ENCODE results near the gene COLGALT1. TPM values are rescaled to one million over a fixed set of nuclear protein-coding genes. Genes with fewer than 3 reads are reported as not detected.

The COLGALT1 gene
- total and polyA plus RNA-seq, 2 experiments from 2014 or later, result 18.2 to 63.4 TPM

DNA sequence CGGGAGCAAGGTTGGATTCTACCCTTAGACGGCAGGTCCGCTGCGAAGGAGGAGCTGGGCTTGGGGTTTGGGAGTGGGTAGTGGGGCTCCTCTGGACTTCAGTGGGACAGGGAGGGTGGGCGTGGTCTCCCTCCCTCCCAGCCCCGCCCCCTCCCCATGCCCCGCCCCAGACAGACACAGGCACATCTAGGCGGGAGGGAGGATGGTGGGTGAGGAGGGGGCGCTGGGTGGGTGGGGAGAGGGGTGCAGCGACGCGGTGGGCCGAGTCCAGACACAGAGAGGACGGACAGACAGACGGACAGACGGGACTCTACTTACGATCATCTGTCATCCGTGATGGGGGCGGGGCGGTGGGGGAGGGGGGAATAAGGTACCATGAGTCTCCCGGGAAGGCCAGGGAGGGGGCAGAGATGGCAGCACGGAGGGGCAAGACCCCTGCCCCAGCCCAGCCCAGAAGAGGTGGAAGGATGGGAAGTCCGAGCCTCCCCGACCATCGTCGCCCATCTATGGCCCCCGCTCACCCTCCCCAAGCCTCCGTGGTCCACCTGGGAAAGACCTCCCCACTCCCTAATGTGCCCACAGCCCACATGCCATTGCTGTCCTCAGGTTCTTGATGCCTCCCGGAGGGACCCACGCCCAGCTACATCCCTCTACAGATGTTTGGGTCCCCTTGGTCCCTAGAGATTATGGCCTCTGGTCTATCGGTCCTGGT is 67.9 kb downstream of the COLGALT1 start:
- H3K4me1 ChIP-seq (ENCODE audit: insufficient read depth), result no peaks in the 10 kb centered on the region
- H3K4me3 Mint-ChIP-seq, result no peak overlapping the region
- H3K4me1 Mint-ChIP-seq, result no peaks in the 10 kb centered on the region
- H3K36me3 Mint-ChIP-seq (ENCODE audit: low read depth), result peaks cover 72% of the 10 kb centered on the region
- no peaks in the 10 kb centered on the region; the same call in 1 of the 2 replicates for H4K20me1 ChIP-seq (replicated peaks; ENCODE audit: insufficient read depth)
- H3K4me2 ChIP-seq, result no peak overlapping the region
- H3K9me2 ChIP-seq (ENCODE audit: insufficient read depth), result no peaks in the 10 kb centered on the region
- no peaks in the 10 kb centered on the region for H3K79me2 ChIP-seq (replicated peaks; ENCODE audit: insufficient read depth)
- H3K27me3 Mint-ChIP-seq (ENCODE audit: insufficient read depth, low read depth, poor library complexity), result peaks cover 12% of the 10 kb centered on the region
- no peak overlapping the region for H2AFZ ChIP-seq
- no peak overlapping the region for H3K4me3 ChIP-seq
- 0 out of 2 replicates have a peak, but pooled peaks cover 6% of the 10 kb centered on the region for H3F3A ChIP-seq (replicated peaks; ENCODE audit: low read depth)
- ATAC-seq, result peak; percentile 50
- no peak overlapping the region for H3K27ac Mint-ChIP-seq
- no peaks in the 10 kb centered on the region; the same call in 2 of the 3 replicates for H3K9me3 Mint-ChIP-seq
- DNase-seq (ENCODE audit: low spot score), result no peak
- no peak overlapping the region for H3K27ac ChIP-seq (ENCODE audit: low read depth)
- H3K36me3 ChIP-seq (ENCODE audit: insufficient read depth), result 0 out of 2 replicates have a peak, but pooled peaks cover 4% of the 10 kb centered on the region
- no peaks in the 10 kb centered on the region for H3K27me3 ChIP-seq (ENCODE audit: insufficient read depth)
- TF ChIP-seq, protein P1, sequence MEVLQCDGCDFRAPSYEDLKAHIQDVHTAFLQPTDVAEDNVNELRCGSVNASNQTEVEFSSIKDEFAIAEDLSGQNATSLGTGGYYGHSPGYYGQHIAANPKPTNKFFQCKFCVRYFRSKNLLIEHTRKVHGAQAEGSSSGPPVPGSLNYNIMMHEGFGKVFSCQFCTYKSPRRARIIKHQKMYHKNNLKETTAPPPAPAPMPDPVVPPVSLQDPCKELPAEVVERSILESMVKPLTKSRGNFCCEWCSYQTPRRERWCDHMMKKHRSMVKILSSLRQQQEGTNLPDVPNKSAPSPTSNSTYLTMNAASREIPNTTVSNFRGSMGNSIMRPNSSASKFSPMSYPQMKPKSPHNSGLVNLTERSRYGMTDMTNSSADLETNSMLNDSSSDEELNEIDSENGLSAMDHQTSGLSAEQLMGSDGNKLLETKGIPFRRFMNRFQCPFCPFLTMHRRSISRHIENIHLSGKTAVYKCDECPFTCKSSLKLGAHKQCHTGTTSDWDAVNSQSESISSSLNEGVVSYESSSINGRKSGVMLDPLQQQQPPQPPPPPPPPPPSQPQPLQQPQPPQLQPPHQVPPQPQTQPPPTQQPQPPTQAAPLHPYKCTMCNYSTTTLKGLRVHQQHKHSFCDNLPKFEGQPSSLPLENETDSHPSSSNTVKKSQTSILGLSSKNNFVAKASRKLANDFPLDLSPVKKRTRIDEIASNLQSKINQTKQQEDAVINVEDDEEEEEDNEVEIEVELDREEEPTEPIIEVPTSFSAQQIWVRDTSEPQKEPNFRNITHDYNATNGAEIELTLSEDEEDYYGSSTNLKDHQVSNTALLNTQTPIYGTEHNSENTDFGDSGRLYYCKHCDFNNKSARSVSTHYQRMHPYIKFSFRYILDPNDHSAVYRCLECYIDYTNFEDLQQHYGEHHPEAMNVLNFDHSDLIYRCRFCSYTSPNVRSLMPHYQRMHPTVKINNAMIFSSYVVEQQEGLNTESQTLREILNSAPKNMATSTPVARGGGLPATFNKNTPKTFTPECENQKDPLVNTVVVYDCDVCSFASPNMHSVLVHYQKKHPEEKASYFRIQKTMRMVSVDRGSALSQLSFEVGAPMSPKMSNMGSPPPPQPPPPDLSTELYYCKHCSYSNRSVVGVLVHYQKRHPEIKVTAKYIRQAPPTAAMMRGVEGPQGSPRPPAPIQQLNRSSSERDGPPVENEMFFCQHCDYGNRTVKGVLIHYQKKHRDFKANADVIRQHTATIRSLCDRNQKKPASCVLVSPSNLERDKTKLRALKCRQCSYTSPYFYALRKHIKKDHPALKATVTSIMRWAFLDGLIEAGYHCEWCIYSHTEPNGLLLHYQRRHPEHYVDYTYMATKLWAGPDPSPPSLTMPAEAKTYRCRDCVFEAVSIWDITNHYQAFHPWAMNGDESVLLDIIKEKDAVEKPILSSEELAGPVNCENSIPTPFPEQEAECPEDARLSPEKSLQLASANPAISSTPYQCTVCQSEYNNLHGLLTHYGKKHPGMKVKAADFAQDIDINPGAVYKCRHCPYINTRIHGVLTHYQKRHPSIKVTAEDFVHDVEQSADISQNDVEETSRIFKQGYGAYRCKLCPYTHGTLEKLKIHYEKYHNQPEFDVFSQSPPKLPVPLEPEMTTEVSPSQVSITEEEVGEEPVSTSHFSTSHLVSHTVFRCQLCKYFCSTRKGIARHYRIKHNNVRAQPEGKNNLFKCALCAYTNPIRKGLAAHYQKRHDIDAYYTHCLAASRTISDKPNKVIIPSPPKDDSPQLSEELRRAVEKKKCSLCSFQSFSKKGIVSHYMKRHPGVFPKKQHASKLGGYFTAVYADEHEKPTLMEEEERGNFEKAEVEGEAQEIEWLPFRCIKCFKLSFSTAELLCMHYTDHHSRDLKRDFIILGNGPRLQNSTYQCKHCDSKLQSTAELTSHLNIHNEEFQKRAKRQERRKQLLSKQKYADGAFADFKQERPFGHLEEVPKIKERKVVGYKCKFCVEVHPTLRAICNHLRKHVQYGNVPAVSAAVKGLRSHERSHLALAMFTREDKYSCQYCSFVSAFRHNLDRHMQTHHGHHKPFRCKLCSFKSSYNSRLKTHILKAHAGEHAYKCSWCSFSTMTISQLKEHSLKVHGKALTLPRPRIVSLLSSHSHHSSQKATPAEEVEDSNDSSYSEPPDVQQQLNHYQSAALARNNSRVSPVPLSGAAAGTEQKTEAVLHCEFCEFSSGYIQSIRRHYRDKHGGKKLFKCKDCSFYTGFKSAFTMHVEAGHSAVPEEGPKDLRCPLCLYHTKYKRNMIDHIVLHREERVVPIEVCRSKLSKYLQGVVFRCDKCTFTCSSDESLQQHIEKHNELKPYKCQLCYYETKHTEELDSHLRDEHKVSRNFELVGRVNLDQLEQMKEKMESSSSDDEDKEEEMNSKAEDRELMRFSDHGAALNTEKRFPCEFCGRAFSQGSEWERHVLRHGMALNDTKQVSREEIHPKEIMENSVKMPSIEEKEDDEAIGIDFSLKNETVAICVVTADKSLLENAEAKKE (CRISPR knock-in tag; IDR thresholded peaks at IDR 0.05), result no peak
- TF ChIP-seq EZH2 (IDR thresholded peaks at IDR 0.05; ENCODE audit: low read depth, unreplicated experiment) (no peak), STAT1 (IDR thresholded peaks at IDR 0.05; ENCODE audit: unreplicated experiment) (no peak)

DNA sequence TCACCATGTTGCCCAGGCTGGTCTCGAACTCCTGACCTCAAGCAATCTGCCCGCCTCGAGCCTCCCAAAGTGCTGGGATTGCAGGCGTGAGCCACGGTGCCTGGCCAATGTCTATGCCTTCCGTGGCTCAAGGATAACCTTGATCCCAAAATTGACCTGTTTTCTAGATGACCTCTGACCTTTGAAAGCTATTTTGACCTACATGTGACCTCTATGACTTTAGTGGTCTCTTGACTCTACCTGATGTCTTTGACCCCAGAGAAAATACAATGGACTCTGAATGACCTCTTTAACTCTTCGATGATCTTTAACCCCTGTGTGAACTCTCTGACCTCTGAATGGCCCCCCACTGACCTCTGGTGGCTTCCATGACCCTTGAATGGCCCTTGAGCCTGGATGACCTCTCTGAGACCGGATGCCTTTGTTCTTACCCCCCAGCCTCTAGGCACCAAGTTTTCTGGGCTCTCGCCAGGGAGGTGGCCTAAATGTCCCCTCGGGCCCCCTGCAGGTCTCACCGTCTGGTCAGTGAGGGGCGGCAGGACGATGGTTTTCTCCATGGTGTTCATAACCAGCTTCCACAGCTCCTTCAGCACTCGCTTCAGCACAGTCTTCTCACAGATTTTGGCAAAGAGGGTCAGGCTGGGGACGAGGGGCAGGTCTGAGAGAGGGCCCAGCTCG is 69.0 kb downstream of the COLGALT1 start:
- Histone ChIP-seq H4K20me1 (replicated peaks; ENCODE audit: insufficient read depth) (no peaks in the 10 kb centered on the region; the same call in 1 of the 2 replicates), H3K4me3 (no peak overlapping the region), H3K79me2 (replicated peaks; ENCODE audit: insufficient read depth) (no peaks in the 10 kb centered on the region), H3F3A (replicated peaks; ENCODE audit: low read depth) (0 out of 2 replicates have a peak, but pooled peaks cover 6% of the 10 kb centered on the region), H3K4me1 (ENCODE audit: insufficient read depth) (no peaks in the 10 kb centered on the region), H3K36me3 (ENCODE audit: insufficient read depth) (0 out of 2 replicates have a peak, but pooled peaks cover 4% of the 10 kb centered on the region), H3K9me2 (ENCODE audit: insufficient read depth) (no peaks in the 10 kb centered on the region), H2AFZ (no peak overlapping the region), H3K27me3 (ENCODE audit: insufficient read depth) (no peaks in the 10 kb centered on the region), H3K4me2 (no peak overlapping the region), H3K27ac (ENCODE audit: low read depth) (no peak overlapping the region)
- H3K27me3 Mint-ChIP-seq (ENCODE audit: insufficient read depth, low read depth, poor library complexity), result peaks cover 12% of the 10 kb centered on the region
- no peaks in the 10 kb centered on the region for H3K4me1 Mint-ChIP-seq
- no peak overlapping the region for H3K4me3 Mint-ChIP-seq
- H3K9me3 Mint-ChIP-seq, result no peaks in the 10 kb centered on the region; the same call in 2 of the 3 replicates
- H3K36me3 Mint-ChIP-seq (ENCODE audit: low read depth), result peaks cover 63% of the 10 kb centered on the region
- no peak for ATAC-seq
- H3K27ac Mint-ChIP-seq, result no peak overlapping the region
- DNase-seq (ENCODE audit: low spot score), result no peak
- TF ChIP-seq EZH2phosphoT487 (IDR thresholded peaks at IDR 0.05; ENCODE audit: unreplicated experiment) (no peak), ZNF114 (CRISPR knock-in tag; IDR thresholded peaks at IDR 0.05) (no peak)
